AG09309 (cell line): ENCODE data around the gene GTF3C4.
"Not testable (repeated sequence)": the region's sequence is repeated elsewhere in the genome, so short reads cannot be mapped to it uniquely, and the experiment has no call there.

Source experiments
- DNase-seq: peaks from one replicate; pipeline ENCODE4 v3.0.0-alpha.2; 2010; ENCODE audit warnings: low read depth
- H3K4me3 ChIP-seq: 2 replicates; pipeline ENCODE4 v1.5.1; 2011; ENCODE audit warnings: mild to moderate bottlenecking, low read depth, low read length, moderate library complexity; ENCODE audit not compliant: control insufficient read depth
- TF ChIP-seq, protein P1 (sequence below): IDR thresholded peaks from 2 replicates; pipeline ENCODE4 v1.5.1; 2011; ENCODE audit warnings: mild to moderate bottlenecking, low read depth, low read length, inconsistent platforms; ENCODE audit not compliant: insufficient read depth, control insufficient read depth; ENCODE audit errors: missing control alignments

The GTF3C4 gene

GRCh38 chr9:132711846-132712245 is 41.6 kb downstream of the GTF3C4 start:
- TF ChIP-seq, protein P1, sequence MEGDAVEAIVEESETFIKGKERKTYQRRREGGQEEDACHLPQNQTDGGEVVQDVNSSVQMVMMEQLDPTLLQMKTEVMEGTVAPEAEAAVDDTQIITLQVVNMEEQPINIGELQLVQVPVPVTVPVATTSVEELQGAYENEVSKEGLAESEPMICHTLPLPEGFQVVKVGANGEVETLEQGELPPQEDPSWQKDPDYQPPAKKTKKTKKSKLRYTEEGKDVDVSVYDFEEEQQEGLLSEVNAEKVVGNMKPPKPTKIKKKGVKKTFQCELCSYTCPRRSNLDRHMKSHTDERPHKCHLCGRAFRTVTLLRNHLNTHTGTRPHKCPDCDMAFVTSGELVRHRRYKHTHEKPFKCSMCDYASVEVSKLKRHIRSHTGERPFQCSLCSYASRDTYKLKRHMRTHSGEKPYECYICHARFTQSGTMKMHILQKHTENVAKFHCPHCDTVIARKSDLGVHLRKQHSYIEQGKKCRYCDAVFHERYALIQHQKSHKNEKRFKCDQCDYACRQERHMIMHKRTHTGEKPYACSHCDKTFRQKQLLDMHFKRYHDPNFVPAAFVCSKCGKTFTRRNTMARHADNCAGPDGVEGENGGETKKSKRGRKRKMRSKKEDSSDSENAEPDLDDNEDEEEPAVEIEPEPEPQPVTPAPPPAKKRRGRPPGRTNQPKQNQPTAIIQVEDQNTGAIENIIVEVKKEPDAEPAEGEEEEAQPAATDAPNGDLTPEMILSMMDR: no peak
- no peak for DNase-seq
- no peak overlapping the region for H3K4me3 ChIP-seq

DNA sequence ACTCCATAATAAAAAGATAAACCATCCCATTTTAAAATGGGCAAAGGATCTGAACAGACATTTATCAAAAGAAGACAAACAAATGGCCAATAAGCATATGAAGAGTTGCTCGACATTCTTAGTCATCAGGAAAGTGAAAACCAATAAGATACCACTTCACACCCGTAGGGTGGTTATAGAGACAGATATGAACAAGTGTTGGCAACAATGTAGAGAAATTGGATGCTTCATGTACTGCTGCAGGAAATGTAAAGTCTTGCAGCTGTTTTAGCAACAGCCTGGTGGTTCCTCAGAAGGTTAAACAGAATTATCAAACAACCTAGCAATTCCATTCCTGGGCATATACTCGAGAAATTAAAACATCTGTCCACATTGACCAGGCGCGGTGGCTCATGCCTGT is 42.5 kb downstream of the GTF3C4 start:
- no peak for DNase-seq
- TF ChIP-seq, protein P1: no peak

GRCh38 chr9:132716007-132716406 is 45.7 kb downstream of the GTF3C4 start:
- no peak overlapping the region for H3K4me3 ChIP-seq
- TF ChIP-seq, protein P1: no peak
- no peak for DNase-seq

More for the DNA sequence above, 42.5 kb downstream of the GTF3C4 start:
- H3K4me3 ChIP-seq: no peak overlapping the region

DNA sequence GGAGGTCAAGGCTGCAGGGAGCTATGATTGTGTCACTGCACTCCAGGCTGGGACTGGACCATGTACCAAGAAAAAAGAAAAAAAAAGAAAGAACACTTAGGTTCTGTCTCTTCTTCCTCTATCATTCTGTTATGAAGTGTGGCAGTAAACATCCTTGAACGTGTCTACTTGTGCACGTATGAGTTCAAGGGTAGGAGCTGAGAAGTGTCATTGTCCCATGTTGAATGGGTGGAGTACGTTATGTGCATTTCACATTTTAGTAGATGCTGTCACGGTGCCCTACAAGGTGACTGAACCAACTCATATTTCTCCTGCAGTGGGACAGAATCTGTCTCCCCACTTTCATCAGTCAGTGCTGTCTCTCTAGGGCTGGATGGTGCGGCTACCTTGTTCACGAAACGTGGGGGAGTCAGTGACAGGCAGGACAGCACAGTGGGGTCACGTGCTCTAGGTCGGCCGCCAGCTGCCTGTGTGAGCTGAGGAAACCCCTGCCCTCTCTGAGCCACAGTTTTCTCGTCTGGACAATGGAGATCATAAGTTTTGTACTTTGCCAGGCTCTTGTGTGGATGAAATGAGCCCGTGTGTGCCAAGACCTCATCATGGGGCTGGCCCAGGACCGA is 47.2 kb downstream of the GTF3C4 start:
- H3K4me3 ChIP-seq: no peak overlapping the region
- no peak for DNase-seq
- TF ChIP-seq, protein P1: no peak

- H3K4me3 ChIP-seq, DNase-seq: not testable (repeated sequence)
Observed at GRCh38 chr9:132718381-132718928, 48.2 kb downstream of the GTF3C4 start.

DNA sequence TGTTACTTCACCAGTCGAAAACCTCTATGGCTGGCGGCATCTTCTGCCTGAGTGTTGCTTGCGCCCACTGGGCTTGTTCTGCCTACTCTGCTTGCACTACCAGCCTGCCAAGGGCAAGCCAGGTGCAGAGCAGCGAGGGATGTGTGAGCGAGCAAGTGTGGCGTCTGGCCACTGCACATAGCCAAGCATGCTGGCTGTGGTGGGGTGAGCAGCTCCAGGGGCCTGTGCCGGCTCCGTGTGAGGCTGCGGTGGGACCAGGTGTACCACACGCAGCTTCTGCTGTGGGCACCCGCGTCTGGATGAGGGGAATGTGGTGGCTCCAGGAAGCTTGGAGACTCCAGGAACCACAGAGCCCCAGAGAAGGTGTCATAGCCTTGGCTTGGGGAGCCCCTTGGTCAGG is 51.4 kb downstream of the GTF3C4 start:
- no peak for DNase-seq
- TF ChIP-seq, protein P1: no peak
- H3K4me3 ChIP-seq: no peak overlapping the region

- no peak for DNase-seq
- TF ChIP-seq, protein P1: no peak
Observed at GRCh38 chr9:132722564-132723065, 52.4 kb downstream of the GTF3C4 start.

More at GRCh38 chr9:132722564-132723065, 52.4 kb downstream of the GTF3C4 start:
- no peak overlapping the region for H3K4me3 ChIP-seq
